Activated naive CD8-positive, alpha-beta T cell treated with anti-CD3 and anti-CD28 coated beads, Interleukin-2, amount 50 U/mL, for 16 hours (primary cell): ENCODE measurements around the gene PKP2.

ENCODE experiments used
- DNase-seq: peaks from one replicate; pipeline ENCODE4 v3.0.0-alpha.2; 2020; ENCODE audit warnings: low read depth, low spot score

Gene PKP2

DNA sequence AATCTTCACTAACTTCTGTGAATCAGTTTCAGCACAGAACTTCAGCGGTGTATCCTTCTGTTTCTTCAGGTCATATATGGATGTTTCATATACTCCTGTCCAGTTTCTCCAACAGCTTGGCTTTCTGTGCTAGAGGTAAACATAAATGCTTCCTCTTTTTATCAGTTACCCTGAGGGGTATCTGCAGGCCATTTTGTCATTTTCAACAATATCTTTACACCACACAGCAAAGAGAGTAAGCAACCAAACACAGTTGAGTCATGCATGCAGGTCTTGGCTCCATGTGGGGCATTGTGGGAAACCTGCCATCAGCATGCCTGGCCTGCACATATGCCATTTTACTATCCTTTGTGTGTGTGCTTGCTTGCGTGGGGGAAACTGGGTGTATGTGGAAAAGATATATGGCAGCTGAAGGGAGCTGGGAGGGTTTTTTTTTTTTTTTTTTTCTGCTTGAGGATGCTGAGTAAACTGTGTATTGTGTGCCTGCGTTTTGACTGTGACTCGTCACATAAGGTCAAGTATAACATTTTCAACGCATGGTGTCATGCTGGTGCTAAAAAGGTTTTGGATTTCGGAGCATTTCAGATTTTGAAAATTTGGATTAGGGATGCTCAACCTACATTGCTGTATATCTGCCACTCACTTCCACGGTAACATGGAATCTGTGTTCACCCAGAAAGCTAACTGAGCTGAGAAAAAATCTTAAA lies 84.7 kb downstream of the PKP2 start:
- no peak for DNase-seq

DNA sequence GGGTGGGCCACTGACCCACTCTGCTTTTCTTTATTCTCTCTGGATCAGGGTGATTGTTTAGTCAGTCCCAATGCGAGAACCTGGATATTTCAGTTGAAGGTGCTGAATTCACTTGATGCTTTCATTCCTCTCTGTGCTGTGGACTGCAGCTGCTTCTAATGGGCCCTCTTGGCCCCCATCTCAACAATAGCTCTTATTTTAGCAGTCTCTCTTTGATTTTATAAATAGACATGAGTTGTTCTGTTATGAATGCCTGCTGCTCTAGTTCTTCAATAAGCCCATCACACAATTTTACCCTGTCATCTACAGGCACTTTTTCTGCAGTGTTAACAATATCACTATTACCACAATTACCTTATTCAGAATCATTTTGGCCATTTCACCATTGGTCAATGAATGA lies 86.7 kb downstream of the PKP2 start:
- no peak for DNase-seq

DNA sequence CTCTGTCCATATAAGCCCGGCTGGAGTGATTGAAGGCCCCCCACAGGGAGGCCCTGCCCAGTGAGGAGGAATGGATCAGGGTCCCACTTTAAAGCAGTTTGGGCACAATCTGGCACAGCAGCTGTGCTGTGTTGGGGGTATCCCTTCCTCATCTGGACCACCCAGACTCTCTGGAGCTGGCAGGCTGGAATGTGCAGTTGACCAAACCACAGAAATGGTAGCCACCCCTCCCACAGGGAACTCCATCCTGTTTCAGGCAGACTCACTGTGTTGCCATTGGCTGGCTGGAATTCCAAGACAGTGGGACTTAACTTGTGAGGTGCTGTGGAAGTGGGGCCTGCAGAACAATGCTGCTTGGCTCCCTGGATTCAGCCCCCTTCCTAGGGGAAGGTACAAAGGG lies 87.4 kb downstream of the PKP2 start:
- no peak for DNase-seq

DNA sequence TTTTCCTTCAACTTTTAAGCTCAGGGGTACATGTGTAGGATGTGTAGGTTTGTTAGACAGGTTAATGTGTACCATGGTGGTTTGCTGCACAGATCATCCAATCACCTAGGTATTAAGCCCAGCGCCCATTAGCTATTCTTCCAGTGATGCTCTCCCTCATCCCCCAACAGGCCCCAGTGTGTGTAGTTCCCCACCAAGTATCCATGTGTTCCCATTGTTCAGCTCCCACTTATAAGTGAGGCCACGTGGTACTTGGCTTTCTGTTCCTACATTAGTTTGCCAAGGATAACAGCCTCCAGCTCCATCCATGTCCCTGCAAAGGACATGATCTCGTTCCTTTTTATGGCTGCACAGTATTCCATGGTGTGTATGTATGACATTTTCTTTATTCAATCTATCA lies 92.3 kb downstream of the PKP2 start:
- DNase-seq: no peak

DNA sequence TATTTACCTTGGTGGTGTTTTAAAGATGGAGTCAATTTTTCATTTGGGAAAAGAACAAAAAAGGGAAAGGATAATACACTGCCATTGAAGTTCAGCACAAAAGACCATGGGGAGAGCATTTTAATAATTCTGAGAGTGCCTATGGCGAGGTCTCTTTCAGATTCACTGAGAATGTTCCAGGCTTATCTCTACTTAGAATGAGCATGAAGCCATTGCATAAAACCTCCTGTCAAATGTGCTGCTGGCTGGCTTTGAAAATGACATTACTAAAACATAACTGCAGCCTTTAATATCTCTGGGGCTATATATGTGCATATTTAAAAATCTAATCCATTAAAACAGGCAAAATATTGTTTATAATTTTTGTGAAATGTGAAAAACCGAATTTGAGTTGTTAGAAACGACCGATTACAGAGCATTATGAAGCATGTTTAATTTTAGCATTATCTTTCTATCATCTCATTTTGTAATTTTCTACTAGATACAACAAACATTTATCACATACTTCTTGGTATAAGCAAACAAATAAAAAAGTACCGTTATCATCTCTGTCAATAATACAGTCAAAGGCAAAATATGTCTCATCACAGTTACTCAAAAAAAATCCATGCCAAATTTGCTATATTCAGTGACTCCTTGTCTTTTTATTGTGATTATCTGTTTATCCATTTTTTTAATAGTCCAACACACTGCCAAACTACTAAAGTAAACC lies 95.2 kb downstream of the PKP2 start:
- DNase-seq: no peak

DNA sequence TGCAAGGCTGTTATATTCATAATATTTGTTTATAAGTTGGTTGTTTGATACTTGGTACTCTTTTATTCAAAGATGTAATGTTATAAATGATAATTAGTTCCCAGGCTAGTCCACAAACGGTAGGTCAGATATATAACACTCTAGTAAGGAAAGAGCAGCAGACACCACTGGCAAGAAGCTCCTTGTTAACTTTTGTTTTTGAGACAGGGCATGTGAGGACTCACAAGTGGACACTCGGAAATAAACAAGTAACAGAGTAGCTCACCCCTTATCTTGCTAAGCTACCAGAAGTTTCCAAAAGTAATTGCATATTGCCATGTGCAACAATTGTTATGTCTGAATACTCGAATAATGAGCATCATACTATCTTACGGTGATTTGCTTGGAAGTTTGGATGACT lies 102.3 kb downstream of the PKP2 start:
- DNase-seq: no peak

DNA sequence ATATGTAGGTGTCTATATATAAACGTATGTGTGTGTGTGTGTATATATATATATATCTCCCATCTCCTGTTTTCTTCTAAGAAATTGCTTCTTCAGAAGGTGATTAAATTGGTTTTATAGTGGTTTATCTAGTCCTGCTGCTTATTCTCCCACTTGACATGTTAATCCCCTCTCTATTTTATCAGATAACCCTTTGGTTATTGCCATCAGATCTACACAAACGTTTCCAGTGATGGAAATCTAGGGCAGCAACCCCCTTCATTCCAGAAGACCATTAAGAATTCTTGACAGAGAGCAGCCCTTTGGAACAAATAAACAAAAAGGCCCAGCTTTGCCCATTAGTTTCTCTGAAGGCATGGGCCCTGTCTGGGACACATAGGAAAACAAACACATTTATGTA lies 106.7 kb downstream of the PKP2 start:
- no peak for DNase-seq

DNA sequence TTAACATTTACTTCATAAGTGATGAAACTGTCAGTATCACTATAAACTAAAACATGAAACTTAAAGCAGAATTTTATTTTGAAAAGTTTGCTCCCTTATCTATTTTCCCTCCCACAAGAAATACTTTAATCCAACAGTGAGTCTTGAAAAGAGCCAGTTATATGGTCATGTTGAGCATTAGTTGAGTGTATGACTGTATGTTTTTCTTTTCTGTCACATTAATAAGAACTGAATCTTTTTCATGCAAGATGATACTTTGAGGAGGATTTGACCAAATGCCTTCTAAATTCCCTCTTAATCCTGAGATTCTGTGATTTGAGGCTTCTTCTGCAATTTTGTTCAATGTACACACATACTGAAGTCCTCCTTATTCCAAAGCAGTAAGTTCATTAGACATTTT lies 107.1 kb downstream of the PKP2 start:
- DNase-seq: no peak

DNA sequence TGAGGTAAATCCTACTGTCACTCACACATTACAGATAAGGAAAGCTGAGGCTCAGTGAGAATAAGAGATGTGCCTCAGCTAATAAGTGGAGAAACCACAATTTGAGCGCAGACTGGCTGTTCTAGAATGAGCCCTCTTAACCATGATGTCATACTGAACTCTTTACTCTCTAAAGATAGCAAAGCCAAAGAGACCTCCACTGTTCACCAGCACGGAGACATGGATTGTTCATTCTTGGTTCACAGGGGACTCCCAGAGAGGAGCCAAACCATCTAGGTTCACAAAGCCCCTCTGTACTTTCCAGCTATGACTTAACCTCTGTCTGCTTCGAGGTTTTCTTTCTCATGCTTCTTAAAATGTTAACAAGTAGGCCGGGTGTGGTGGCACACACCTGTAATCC lies 108.2 kb downstream of the PKP2 start:
- DNase-seq: no peak

DNA sequence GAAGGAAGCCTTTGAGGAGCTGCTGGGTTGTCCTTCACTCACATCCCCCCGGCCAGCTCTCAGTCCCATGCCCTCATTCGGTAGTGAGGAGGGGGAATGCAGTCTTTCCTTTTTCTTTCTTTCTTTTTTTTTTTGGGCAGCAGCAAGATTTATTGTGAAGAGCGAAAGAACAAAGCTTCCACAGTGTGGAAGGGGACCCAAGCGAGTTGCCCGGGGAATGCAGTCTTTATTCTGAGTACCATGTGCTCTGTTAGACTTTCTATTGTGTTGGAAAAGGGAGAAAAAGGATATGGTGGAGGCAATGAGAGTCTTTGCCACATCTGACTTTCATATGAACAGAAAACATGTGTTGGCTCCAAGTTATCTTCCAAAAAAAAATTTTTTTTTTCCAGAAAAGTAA lies 111.0 kb downstream of the PKP2 start:
- DNase-seq: no peak

DNA sequence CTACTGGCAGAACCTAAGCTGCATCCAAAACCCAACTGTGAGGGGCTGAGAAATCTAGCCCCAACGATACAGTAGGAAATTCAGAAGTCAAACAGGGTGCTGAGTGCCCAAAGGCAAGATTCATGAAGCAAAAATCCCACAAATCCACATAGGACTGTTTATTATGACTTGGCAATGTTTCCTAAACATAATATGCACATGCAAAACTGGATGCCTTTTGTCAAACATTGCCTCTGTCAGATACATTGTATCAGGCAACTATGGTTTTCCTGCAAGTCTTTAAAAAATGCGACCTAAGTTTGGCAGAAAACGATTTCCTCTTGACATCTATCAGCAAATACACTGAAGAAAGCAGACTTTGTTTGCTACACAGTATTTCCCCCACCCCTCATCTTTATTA lies 113.5 kb downstream of the PKP2 start:
- no peak for DNase-seq

DNA sequence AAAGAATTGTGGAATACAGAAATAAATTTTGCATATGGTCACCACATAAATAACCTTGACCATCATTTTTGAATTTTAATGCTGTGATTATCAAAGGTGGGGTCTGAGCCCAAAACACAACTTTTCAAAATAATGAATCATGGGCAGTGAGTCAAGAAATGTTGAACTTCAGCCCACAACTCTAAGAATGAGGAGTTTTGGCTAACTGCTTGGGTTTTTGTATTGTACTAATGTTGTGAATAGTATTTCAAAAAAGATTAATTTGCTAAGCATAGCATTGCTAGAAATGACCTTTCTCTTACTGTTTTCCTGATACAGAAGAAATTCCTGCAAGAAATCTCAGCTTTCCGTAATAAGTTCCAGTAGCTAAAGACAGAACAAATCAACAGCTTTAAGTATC lies 116.5 kb downstream of the PKP2 start:
- DNase-seq: no peak

DNA sequence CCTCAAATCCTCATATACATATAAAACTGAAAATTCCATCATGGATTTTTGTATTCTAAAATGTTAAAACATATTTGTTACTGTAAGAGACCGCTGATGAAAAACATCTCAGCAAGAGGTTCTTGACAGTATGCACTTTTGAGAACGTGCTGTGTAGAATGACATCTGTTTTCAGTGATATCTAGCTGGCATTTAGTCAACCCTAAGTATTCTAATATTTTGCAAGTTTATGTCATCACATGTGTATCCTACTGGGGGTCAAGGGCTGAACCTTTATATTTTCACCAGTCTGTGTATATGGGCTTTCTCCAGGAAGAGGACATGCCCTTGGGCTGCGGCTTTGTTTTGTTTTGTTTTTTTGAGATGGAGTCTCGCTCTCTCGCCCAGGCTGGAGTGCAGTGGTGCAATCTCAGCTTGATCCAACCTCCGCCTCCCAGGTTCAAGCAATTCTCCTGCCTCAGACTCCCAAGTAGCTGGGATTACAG lies 118.8 kb downstream of the PKP2 start:
- DNase-seq: no peak

DNA sequence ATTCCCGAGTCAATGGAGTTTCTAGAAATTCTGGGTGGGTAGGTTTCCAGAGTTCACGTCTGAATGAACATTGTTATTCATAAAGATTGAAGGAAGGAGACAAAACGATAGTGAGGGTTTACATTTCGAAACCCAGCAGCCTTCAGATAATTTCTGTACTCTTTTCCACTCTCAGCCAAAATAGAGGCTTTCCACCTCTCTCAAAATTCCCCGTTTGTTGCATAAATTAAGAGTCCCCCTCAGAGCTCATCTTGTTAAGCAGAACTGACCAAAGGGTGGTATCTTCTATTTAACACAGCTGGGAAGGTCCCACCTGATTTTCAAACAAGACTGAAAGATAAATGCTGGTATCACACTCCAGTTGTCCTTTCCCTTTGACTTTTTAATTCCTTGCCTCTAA lies 119.4 kb downstream of the PKP2 start:
- DNase-seq: no peak

DNA sequence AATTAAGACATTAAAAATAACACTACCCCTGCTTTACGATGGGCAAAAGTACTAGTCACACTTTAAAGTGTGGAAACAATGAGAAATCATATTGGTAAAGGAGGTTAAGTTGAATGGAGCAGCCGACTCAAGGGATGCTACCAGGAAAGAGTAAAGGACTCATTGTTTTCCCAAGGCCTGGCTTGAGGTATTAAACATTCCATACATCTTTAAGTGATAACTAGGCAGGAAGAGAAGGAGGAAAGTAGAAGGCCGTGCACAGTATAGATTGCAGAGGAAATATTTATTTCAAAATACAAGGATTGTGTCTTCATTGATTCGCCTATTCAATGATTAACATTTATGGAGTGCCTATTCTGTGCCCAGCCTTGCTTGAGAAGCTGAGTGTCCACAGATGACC lies 120.3 kb downstream of the PKP2 start:
- DNase-seq: no peak

DNA sequence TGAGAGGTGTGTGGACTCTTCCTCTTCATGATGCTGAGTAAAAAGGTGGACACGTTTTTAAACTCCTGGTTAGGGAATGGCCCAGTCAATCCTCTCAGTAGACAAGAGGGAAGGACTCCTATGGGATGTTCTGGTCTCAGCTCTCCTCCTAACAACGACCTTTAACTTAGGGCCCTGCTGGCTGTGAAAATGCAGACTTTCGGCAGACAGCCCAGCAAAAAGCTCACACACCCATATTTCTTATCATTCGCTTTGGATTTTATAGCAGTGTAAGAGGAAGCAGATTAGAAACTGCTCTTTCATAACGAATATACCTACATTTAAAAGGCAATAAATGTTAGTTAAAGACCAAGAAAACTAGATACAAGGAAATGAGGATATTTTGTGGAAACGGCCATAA lies 122.9 kb downstream of the PKP2 start:
- DNase-seq: no peak

DNA sequence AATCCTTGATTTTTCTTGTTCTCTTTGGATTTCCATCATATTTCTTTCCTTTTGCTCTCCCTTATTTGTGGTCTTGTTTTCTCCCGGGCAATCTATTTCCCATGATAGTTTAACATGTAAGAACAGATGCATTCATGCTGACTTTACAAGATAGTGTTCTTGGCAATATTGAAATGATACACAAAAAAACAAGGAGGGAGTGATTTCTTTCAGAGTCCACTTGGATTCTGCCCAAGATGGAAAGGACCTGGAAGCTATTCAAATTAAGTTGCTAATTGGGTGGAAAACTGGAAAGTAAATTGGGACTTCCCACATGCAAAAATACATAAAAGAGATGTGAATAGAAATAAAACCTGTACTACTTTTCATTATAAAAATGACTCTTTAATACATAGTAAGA lies 126.4 kb downstream of the PKP2 start:
- no peak for DNase-seq

DNA sequence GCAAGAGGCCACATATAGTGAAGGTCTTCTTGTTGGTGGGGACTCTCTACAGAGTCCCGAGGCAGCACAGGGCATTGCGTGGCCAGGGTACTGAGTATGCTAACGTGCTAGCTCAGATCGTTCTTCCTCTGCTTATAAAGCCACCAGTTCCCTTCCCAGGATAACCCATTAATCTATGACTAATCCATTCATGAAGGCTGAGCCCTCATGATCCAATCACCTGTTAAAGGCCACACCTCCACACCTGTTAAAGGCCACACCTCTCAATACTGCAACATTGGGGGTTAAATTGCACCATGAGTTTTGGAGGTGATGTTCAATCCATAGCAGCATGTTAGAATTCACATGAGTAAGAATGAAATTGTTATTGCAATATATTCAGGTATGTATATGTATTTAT lies 128.1 kb downstream of the PKP2 start:
- DNase-seq: no peak

DNA sequence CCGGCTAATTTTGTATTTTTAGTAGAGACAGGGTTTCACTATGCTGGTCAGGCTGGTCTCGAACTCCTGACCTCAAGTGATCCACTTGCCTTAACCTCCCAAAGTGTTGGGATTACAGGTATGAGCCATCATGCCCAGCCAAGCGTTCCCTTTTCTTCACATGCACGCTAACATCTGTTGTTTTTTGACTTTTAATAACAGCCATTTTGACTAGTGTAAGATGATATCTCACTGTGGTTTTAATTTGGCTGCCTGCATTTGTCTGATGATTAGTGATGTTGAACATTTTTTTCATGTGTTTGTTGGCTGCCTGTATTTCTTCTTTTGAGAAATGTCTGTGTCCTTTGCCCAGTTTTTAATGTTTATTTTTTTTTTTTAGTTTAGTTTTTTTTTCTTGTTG lies 130.7 kb downstream of the PKP2 start:
- no peak for DNase-seq

DNA sequence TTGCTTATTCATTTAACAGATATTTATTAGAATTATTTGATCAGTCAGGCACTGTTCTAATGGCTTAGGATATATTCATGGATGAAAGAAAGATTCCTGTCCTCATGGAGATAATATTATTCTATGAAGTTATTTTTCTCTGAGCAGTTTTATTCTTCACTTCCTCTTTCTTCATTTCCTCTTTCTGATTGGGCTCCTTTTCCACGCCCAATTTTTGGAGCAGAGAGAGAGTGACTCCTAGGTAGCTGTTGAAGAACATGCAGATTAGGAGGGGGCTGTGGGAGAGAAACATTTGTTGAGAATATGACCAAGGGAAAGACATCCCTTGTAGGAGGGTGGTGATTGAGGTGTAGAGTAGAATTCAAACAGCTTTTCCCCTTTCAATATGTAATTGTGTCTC lies 134.9 kb downstream of the PKP2 start:
- DNase-seq: no peak

DNA sequence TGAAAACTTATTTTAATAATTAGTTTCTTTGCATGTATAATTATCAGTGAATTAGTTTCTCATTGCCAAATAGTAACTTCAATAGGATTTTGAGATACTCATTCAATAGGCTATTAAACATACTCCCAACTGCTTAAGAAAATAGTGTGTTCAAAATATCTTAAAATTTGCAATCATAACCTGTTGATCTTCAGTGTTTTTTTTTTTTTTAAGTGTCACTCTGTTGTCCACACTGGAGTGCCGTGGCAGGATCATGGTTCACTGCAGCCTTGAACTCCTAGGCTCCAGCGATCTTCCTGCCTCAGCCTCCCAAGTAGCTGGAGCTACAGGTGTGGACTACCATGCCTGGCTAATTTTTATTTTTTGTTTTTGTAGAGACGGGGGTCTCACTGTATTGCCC lies 139.4 kb downstream of the PKP2 start:
- DNase-seq: no peak

DNA sequence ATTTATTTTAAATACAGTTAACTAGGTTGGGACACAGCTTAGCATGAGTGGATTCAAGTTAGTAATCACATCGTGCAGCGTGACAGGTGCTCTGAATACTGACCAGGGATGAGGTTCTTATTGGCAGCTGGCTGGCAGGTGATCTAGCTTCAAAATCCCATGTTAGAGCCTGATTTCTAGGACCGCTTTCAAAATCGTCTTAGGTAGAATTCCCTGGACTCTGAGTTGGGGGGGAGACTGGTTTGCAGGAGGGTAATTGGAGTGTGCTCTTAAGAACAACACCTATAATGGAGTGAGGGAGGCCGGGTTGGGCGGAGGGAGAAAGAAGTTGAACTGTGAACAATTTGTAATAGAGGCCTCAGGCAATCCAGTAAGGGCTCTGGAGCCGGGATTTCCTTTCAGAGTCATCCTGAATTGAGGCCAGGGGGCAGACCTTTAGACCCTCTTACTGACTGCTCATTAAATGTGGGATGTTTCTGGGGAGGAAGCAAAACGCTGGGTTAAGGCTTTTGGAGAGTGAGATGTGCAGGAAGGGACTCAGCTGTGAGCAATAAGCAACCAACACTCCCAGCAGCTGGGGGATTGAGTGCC lies 140.0 kb downstream of the PKP2 start:
- no peak for DNase-seq
